SK-N-SH (cell line): Measurements from ENCODE around the gene DENND1A. TPM values are rescaled to one million over a fixed set of nuclear protein-coding genes. Genes with fewer than 3 reads are reported as not detected.
A peak's percentile ranks its signal among the peaks of the same experiment; 100 is the strongest.

ENCODE experiments used
- CTCF ChIA-PET: fragments of 300-600, 350-600 bp; formaldehyde crosslinking; extraction: SDS; loops from one replicate; lab custom pipeline; 2021; lab: Yijun Ruan, JAX
- POLR2A ChIA-PET: fragments of 350-600 bp; sonication (Branson Sonifier 250); formaldehyde crosslinking; extraction: SDS; loops from one replicate; lab custom pipeline; 2020; ENCODE audit warnings: antibody characterized with exemption, inconsistent platforms; lab: Yijun Ruan, JAX
- DNase-seq: peaks from one replicate; pipeline ENCODE4 v3.0.0; 2012
- H2AFZ ChIP-seq: fragments of 200-600 bp; sonication (generic); 2 replicates; pipeline ENCODE4 v1.8.1; 2016; ENCODE audit warnings: antibody characterized with exemption, mild to moderate bottlenecking, low read depth
- H3F3A ChIP-seq: fragments of 200-600 bp; sonication (generic); replicated peaks from 2 replicates; pipeline ENCODE3; 2016; ENCODE audit warnings: antibody characterized with exemption, mild to moderate bottlenecking; ENCODE audit not compliant: insufficient read depth
- H3K27ac ChIP-seq, 2 experiments: fragments of 200-500 bp in 1 of 2; fragments of 200-600 bp in 1 of 2; sonication (Bioruptor generic) in 1 of 2; sonication (generic), shearing (Covaris generic) in 1 of 2; 2 replicates each; pipeline versions ENCODE4 v1.5.1 to v1.6.1; 2014 to 2016; ENCODE audit warnings: low read depth in 2 of 2, inconsistent platforms in 1 of 2, low read length in 1 of 2, mild to moderate bottlenecking in 1 of 2, mixed read lengths in 1 of 2
- H3K27me3 ChIP-seq: fragments of 200-600 bp; sonication (generic), shearing (Covaris generic); 2 replicates; pipeline ENCODE4 v1.6.1; 2016; ENCODE audit warnings: mixed run types; ENCODE audit not compliant: insufficient read depth
- H3K36me3 ChIP-seq, 2 experiments: fragments of 200-500 bp in 1 of 2; fragments of 200-600 bp in 1 of 2; sonication (Bioruptor generic) in 1 of 2; sonication (generic) in 1 of 2; replicated peaks in 1 of 2; 2 replicates each; pipeline versions ENCODE3 to v1.5.1; 2014 to 2016; ENCODE audit warnings: low read length in 1 of 2, mild to moderate bottlenecking in 1 of 2; ENCODE audit not compliant: insufficient read depth in 2 of 2, control insufficient read depth in 1 of 2
- H3K4me1 ChIP-seq, 2 experiments: fragments of 200-500 bp in 1 of 2; fragments of 200-600 bp in 1 of 2; sonication (Bioruptor generic) in 1 of 2; sonication (generic), shearing (Covaris generic) in 1 of 2; 2 replicates each; pipeline versions ENCODE4 v1.5.1 to v1.6.1; 2014 to 2016; ENCODE audit warnings: low read depth in 1 of 2, low read length in 1 of 2, mixed run types in 1 of 2; ENCODE audit not compliant: insufficient read depth in 2 of 2, control insufficient read depth in 1 of 2
- H3K4me2 ChIP-seq: fragments of 200-600 bp; sonication (generic), shearing (Covaris generic); 2 replicates; pipeline ENCODE4 v1.6.1; 2017; ENCODE audit warnings: mixed run types
- H3K4me3 ChIP-seq, 2 experiments: fragments of 200-500 bp in 1 of 2; fragments of 200-600 bp in 1 of 2; sonication (Bioruptor generic) in 1 of 2; sonication (generic), shearing (Covaris generic) in 1 of 2; 2 replicates each; pipeline versions ENCODE4 v1.5.1 to v1.8.1; 2014 to 2016; ENCODE audit warnings: low read depth in 2 of 2, inconsistent platforms in 1 of 2, low read length in 1 of 2, mild to moderate bottlenecking in 1 of 2, mixed read lengths in 1 of 2, moderate library complexity in 1 of 2
- H3K79me2 ChIP-seq: fragments of 200-600 bp; sonication (generic); 2 replicates; pipeline ENCODE4 v1.8.1; 2017; ENCODE audit warnings: mild to moderate bottlenecking; ENCODE audit not compliant: insufficient read depth
- H3K9ac ChIP-seq: fragments of 200-600 bp; sonication (generic); 2 replicates; pipeline ENCODE4 v1.6.1; 2017; ENCODE audit warnings: mixed run types
- H3K9me2 ChIP-seq: fragments of 200-600 bp; sonication (generic); 2 replicates; pipeline ENCODE4 v1.6.1; 2017; ENCODE audit warnings: mixed run types
- H3K9me3 ChIP-seq: fragments of 200-600 bp; sonication (generic); 2 replicates; pipeline ENCODE4 v1.6.1; 2017; ENCODE audit warnings: mixed run types, mild to moderate bottlenecking, moderate library complexity
- H4K20me1 ChIP-seq: fragments of 200-600 bp; sonication (generic); 2 replicates; pipeline ENCODE4 v1.6.1; 2017; ENCODE audit warnings: mild to moderate bottlenecking, mixed run types; ENCODE audit not compliant: insufficient read depth
- CHD2 ChIP-seq: fragments of 150-350 bp; IDR thresholded peaks from 2 replicates; pipeline ENCODE4 v1.6.1; 2018; ENCODE audit warnings: low read length; ENCODE audit not compliant: partially characterized antibody
- CTCF ChIP-seq: fragments of 200-600 bp; sonication (generic); IDR thresholded peaks from 2 replicates; pipeline ENCODE4 v1.6.1; 2017; ENCODE audit warnings: antibody characterized with exemption, mild to moderate bottlenecking, moderate library complexity
- GABPA ChIP-seq: IDR thresholded peaks from 2 replicates; pipeline ENCODE4 v1.4.0; 2012; ENCODE audit warnings: low read depth, mild to moderate bottlenecking
- MAX ChIP-seq: IDR thresholded peaks from 2 replicates; pipeline ENCODE4 v1.4.0; 2012; ENCODE audit warnings: low read depth
- MEF2A ChIP-seq: IDR thresholded peaks from 2 replicates; pipeline ENCODE4 v1.4.0; 2012; ENCODE audit warnings: low read depth, borderline replicate concordance
- POLR2AphosphoS5 ChIP-seq: IDR thresholded peaks from 2 replicates; pipeline ENCODE4 v1.6.1; 2012; ENCODE audit warnings: low read depth, low read length
- RCOR1 ChIP-seq: fragments of 150-350 bp; IDR thresholded peaks from 2 replicates; pipeline ENCODE4 v1.6.1; 2017; ENCODE audit warnings: antibody characterized with exemption, low read length
- RFX5 ChIP-seq: IDR thresholded peaks from 2 replicates; pipeline ENCODE4 v1.6.1; 2012; ENCODE audit warnings: mild to moderate bottlenecking, improper control_type of control experiment, low read length
- TEAD4 ChIP-seq: IDR thresholded peaks from 2 replicates; pipeline ENCODE4 v1.4.0; 2012; ENCODE audit warnings: mild to moderate bottlenecking, borderline replicate concordance; ENCODE audit not compliant: insufficient read depth
- USF1 ChIP-seq: IDR thresholded peaks from 2 replicates; pipeline ENCODE4 v1.4.0; 2012; ENCODE audit warnings: low read depth, borderline replicate concordance
- USF2 ChIP-seq: fragments of 150-350 bp; IDR thresholded peaks from 2 replicates; pipeline ENCODE4 v1.6.1; 2017; ENCODE audit warnings: antibody characterized with exemption, low read length, low read depth, borderline replicate concordance
- WGBS: methylation state at CpG from one replicate; pipeline ENCODE4 v1.1.6; 2017; ENCODE audit warnings: low lambda C conversion rate; 5-methylcytosine and 5-hydroxymethylcytosine counted together
- polyA plus RNA-seq, 3 experiments: library from polyadenylated mRNA; depleted of rRNA; stranded (reverse); fragments of >200 nt; gene quantifications; 2 replicates each; pipeline ENCODE4 v1.2.3, GENCODE V29; 2012
- TF ChIP-seq, protein P1 (sequence below): IDR thresholded peaks from 2 replicates; pipeline ENCODE4 v1.4.0; 2012; ENCODE audit warnings: low read depth, borderline replicate concordance

DENND1A gene
- polyA plus RNA-seq, 1 of the 3 experiments (the other 2 are of a cell fraction), result 25.4 TPM

DNA sequence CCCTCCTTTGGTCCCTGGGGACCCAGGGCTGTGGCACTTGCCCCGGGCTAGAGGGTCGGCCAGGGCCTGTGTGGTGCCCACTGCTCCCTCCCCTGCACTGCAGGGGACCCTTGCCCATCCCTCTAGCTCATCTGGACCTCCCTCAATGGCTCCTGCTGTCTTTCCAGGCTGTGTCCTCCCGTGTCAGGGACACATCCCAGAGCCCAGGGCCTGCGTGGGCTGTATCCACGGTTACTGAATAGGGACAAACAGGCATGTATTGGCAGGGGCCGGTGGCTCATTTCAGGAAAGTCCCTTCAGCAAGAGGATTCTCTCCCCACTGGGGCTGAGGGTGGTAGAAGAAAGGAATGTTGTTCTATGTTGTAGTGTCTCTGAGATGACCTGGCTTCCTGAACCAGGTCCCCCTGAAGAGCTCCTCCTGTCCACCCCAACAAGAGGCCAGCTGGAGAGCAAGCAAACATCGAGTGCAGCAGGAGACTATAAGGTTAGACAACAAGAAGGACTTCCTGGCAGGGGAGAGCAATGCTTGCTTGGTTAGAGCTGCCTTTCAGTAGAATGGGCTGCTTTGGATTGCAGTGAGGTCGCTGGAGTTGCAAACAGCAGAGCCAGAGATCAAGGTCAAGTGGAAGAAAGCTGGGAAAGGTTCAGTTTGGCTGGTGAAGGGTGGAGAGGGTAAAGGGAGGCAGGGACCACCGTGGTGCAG is 575.0 kb downstream of the DENND1A start:
- Histone ChIP-seq H3K36me3 (no peaks in the 10 kb centered on the region), H3K79me2 (no peaks in the 10 kb centered on the region), H3K27me3 (peaks cover 6% of the 10 kb centered on the region), H3K4me2 (no peak overlapping the region), H3K9ac (no peak overlapping the region), H3K9me2 (no peaks in the 10 kb centered on the region), H2AFZ (no peak overlapping the region), H3K4me1 (peaks cover 0 to 6% of the 10 kb centered on the region in 2 experiments; a peak in 1 of 4 replicates), H3K4me3 (no peak overlapping the region), H3F3A (no peaks in the 10 kb centered on the region), H3K9me3 (no peaks in the 10 kb centered on the region), H3K27ac (no peak overlapping the region), H4K20me1 (0 out of 2 replicates have a peak, but pooled peaks cover 4% of the 10 kb centered on the region)
- peak; percentile 42 for DNase-seq
- ChIA-PET POLR2A (no interaction called here), CTCF (interaction anchor here (0.6 to 10.4 kb wide), 29 partner anchors 11 to 742 kb away, joined by 3 to 331 read pairs (median 4); partner anchors contain the start of gene PDCL)
- TF ChIP-seq USF1, result no peak
- no peak for TF ChIP-seq USF2
- no peak for TF ChIP-seq MAX
- TF ChIP-seq, protein P1, sequence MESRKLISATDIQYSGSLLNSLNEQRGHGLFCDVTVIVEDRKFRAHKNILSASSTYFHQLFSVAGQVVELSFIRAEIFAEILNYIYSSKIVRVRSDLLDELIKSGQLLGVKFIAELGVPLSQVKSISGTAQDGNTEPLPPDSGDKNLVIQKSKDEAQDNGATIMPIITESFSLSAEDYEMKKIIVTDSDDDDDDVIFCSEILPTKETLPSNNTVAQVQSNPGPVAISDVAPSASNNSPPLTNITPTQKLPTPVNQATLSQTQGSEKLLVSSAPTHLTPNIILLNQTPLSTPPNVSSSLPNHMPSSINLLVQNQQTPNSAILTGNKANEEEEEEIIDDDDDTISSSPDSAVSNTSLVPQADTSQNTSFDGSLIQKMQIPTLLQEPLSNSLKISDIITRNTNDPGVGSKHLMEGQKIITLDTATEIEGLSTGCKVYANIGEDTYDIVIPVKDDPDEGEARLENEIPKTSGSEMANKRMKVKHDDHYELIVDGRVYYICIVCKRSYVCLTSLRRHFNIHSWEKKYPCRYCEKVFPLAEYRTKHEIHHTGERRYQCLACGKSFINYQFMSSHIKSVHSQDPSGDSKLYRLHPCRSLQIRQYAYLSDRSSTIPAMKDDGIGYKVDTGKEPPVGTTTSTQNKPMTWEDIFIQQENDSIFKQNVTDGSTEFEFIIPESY, result no peak
- TF ChIP-seq TEAD4, result no peak
- TF ChIP-seq CHD2, result no peak
- TF ChIP-seq POLR2AphosphoS5, result no peak
- TF ChIP-seq MEF2A, result no peak
- TF ChIP-seq RFX5, result no peak
- TF ChIP-seq GABPA, result no peak
- no peak for TF ChIP-seq CTCF
- TF ChIP-seq RCOR1, result no peak
- WGBS, result 37% methylated on average over 5 of the region's 9 CpGs
